HUES64 (cell line): ENCODE measurements around the gene ABCA7.
"Not testable (repeated sequence)": the region's sequence is repeated elsewhere in the genome, so short reads cannot be mapped to it uniquely, and the experiment has no call there.

Experiments used
- H3K27ac ChIP-seq: 2 replicates; pipeline ENCODE4 v1.7.0; 2013; ENCODE audit warnings: low read depth, low read length, inconsistent platforms
- H3K27me3 ChIP-seq: 2 replicates; pipeline ENCODE4 v1.6.1; 2013; ENCODE audit warnings: mild to moderate bottlenecking, low read length; ENCODE audit not compliant: insufficient read depth
- H3K36me3 ChIP-seq: 2 replicates; pipeline ENCODE4 v1.6.1; 2013; ENCODE audit warnings: mild to moderate bottlenecking, low read length; ENCODE audit not compliant: insufficient read depth
- H3K4me1 ChIP-seq: 2 replicates; pipeline ENCODE4 v1.6.1; 2013; ENCODE audit warnings: mild to moderate bottlenecking, low read length, moderate library complexity; ENCODE audit not compliant: insufficient read depth
- H3K4me3 ChIP-seq: 2 replicates; pipeline ENCODE4 v1.5.1; 2013; ENCODE audit warnings: mild to moderate bottlenecking, low read length, moderate library complexity
- H3K9ac ChIP-seq: 2 replicates; pipeline ENCODE4 v1.6.1; 2013; ENCODE audit warnings: mild to moderate bottlenecking, low read depth, low read length
- H3K9me3 ChIP-seq: 2 replicates; pipeline ENCODE4 v1.6.1; 2013; ENCODE audit warnings: low read depth, low read length; ENCODE audit not compliant: insufficient read depth
- WGBS: fragments of 150-250, 120-280 bp; methylation state at CpG from one replicate; pipeline ENCODE4 v1.1.7; 2013; ENCODE audit warnings: missing lambda C conversion rate; 5-methylcytosine and 5-hydroxymethylcytosine counted together

The ABCA7 gene

GRCh38 chr19:1113030-1113985 lies 73.4 kb downstream of the ABCA7 start:
- H3K4me1 ChIP-seq, result peaks cover 4% of the 10 kb centered on the region; the same call in 1 of the 2 replicates
- WGBS, result 53% methylated on average over 44 of the region's 44 CpGs
- H3K27ac ChIP-seq, result peak overlapping the region; percentile 67; the same call in 1 of the 2 replicates
- no peaks in the 10 kb centered on the region for H3K27me3 ChIP-seq
- H3K9ac ChIP-seq, result peak overlapping the region; percentile 39; the same call in 1 of the 2 replicates
- no peak overlapping the region for H3K4me3 ChIP-seq
- no peaks in the 10 kb centered on the region for H3K9me3 ChIP-seq
- peaks cover 23% of the 10 kb centered on the region for H3K36me3 ChIP-seq

- WGBS, result 94% methylated on average over 25 of the region's 25 CpGs
- Histone ChIP-seq H3K4me1 (peaks cover 4% of the 10 kb centered on the region; the same call in 1 of the 2 replicates), H3K36me3 (peaks cover 30% of the 10 kb centered on the region), H3K4me3 (no peak overlapping the region), H3K9ac (no peak overlapping the region), H3K9me3 (no peaks in the 10 kb centered on the region), H3K27me3 (no peaks in the 10 kb centered on the region), H3K27ac (peak overlapping the region; percentile 67; the same call in 1 of the 2 replicates)
Observed at GRCh38 chr19:1113986-1114483, 74.1 kb downstream of the ABCA7 start.

DNA sequence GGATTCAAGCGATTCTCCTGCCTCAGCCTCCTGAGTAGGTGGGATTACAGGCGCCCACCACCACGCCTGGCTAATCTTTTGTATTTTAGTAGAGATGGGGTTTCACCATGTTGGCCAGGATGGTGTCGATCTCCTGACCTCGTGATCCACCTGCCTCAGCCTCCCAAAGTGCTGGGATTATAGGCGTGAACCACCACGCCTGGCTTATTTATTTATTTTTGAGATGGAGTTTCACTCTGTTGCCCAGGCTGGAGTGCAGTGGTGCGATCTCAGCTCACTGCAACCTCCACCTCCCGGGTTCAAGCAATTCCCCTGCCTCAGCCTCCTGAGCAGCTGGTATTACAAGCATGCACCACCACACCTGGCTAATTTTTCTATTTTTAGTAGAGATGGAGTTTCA lies 74.8 kb downstream of the ABCA7 start:
- 95% methylated on average over 9 of the region's 9 CpGs for WGBS
- not testable (repeated sequence) for H3K4me1 ChIP-seq

More for the DNA sequence above, 74.8 kb downstream of the ABCA7 start:
- not testable (repeated sequence) for H3K9ac ChIP-seq, H3K9me3 ChIP-seq, H3K27me3 ChIP-seq, H3K27ac ChIP-seq, H3K4me3 ChIP-seq
- peaks cover 35% of the 10 kb centered on the region for H3K36me3 ChIP-seq
